DOHH2 (cell line): ENCODE data around the gene RINL.

Experiments
- EZH2phosphoT487 ChIP-seq: fragments of 200-600 bp; sonication (generic); IDR thresholded peaks from 2 replicates; pipeline ENCODE4 v1.6.1; 2017; ENCODE audit warnings: borderline replicate concordance, mild to moderate bottlenecking, antibody characterized with exemption, low read length, moderate library complexity, mixed read lengths
- TF ChIP-seq, protein P1 (sequence below): fragments of 200-600 bp; sonication (generic); IDR thresholded peaks from one replicate; pipeline ENCODE4 v1.5.1; 2014; ENCODE audit warnings: antibody characterized with exemption, mild to moderate bottlenecking, low read depth, low read length; ENCODE audit not compliant: poor library complexity, severe bottlenecking

- TF ChIP-seq, protein P1, sequence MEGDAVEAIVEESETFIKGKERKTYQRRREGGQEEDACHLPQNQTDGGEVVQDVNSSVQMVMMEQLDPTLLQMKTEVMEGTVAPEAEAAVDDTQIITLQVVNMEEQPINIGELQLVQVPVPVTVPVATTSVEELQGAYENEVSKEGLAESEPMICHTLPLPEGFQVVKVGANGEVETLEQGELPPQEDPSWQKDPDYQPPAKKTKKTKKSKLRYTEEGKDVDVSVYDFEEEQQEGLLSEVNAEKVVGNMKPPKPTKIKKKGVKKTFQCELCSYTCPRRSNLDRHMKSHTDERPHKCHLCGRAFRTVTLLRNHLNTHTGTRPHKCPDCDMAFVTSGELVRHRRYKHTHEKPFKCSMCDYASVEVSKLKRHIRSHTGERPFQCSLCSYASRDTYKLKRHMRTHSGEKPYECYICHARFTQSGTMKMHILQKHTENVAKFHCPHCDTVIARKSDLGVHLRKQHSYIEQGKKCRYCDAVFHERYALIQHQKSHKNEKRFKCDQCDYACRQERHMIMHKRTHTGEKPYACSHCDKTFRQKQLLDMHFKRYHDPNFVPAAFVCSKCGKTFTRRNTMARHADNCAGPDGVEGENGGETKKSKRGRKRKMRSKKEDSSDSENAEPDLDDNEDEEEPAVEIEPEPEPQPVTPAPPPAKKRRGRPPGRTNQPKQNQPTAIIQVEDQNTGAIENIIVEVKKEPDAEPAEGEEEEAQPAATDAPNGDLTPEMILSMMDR: no peak
- TF ChIP-seq EZH2phosphoT487: no peak
Measured at GRCh38 chr19:38838208-38838985, 39.7 kb downstream of the RINL start.
